ENCODE measurements around the gene EVC.

- TF ChIP-seq CTCF (conservative IDR thresholded peaks at IDR 0.05; ENCODE audit: low read depth, low read length) (no peak), BHLHE40 (IDR thresholded peaks at IDR 0.05; ENCODE audit: low read depth, low read length) (no peak), POLR2A (IDR thresholded peaks at IDR 0.05; ENCODE audit: low read depth, low read length) (no peak), MXI1 (IDR thresholded peaks at IDR 0.05; ENCODE audit: borderline replicate concordance, low read depth, low read length) (no peak), CHD1 (IDR thresholded peaks at IDR 0.05; ENCODE audit: low read depth, low read length) (no peak), FOS (IDR thresholded peaks at IDR 0.05; ENCODE audit: low read depth, low read length) (no peak), NFE2L2 (IDR thresholded peaks at IDR 0.05; ENCODE audit: low read depth, low read length) (no peak)
Observed at GRCh38 chr4:5784960-5785611, 74.1 kb downstream of the EVC start.

All from IMR-90 (cell line).